GM23338 (cell line): Measurements from ENCODE around the gene SCFD2. TPM values are rescaled to one million over a fixed set of nuclear protein-coding genes. Genes with fewer than 3 reads are reported as not detected.

ENCODE experiments used
- ATAC-seq: fragments of 200-7000 bp; cut with Tn5 transposase; 3 replicates; pipeline ENCODE4 v1.9.1; 2020
- DNase-seq: peaks from one replicate; pipeline ENCODE4 v3.0.0-alpha.2; 2015; ENCODE audit warnings: low spot score
- H2AFZ ChIP-seq: fragments of 200-600 bp; sonication (generic); 2 replicates; pipeline ENCODE4 v1.8.0; 2016; ENCODE audit warnings: antibody characterized with exemption, mild to moderate bottlenecking, moderate library complexity
- H3F3A ChIP-seq: fragments of 200-600 bp; sonication (generic); replicated peaks from 2 replicates; pipeline ENCODE4 v1.8.0; 2017; ENCODE audit warnings: antibody characterized with exemption, mixed run types, low read depth
- H3K27ac ChIP-seq: fragments of 200-600 bp; sonication (generic); 2 replicates; pipeline ENCODE4 v1.6.1; 2016; ENCODE audit warnings: low read depth
- H3K27me3 ChIP-seq: fragments of 200-600 bp; sonication (generic); 2 replicates; pipeline ENCODE4 v1.8.0; 2016; ENCODE audit warnings: mild to moderate bottlenecking, mixed run types, moderate library complexity; ENCODE audit not compliant: insufficient read depth
- H3K36me3 ChIP-seq: fragments of 200-600 bp; sonication (generic); 2 replicates; pipeline ENCODE4 v1.8.0; 2016; ENCODE audit warnings: mild to moderate bottlenecking; ENCODE audit not compliant: insufficient read depth
- H3K4me1 ChIP-seq: fragments of 200-600 bp; sonication (generic); 2 replicates; pipeline ENCODE4 v1.8.0; 2016; ENCODE audit warnings: mild to moderate bottlenecking, moderate library complexity; ENCODE audit not compliant: insufficient read depth
- H3K4me2 ChIP-seq: fragments of 200-600 bp; sonication (generic); 2 replicates; pipeline ENCODE4 v1.7.1; 2017; ENCODE audit warnings: mixed run types
- H3K4me3 ChIP-seq: fragments of 200-600 bp; sonication (generic); 2 replicates; pipeline ENCODE4 v1.6.1; 2016; ENCODE audit warnings: mixed run types
- H3K79me2 ChIP-seq: fragments of 200-600 bp; sonication (generic); replicated peaks from 2 replicates; pipeline ENCODE4 v1.8.0; 2017; ENCODE audit warnings: mild to moderate bottlenecking; ENCODE audit not compliant: insufficient read depth
- H3K9me2 ChIP-seq: fragments of 200-600 bp; sonication (generic); 2 replicates; pipeline ENCODE4 v1.8.0; 2017; ENCODE audit not compliant: insufficient read depth
- H4K20me1 ChIP-seq: fragments of 200-600 bp; sonication (generic); replicated peaks from 2 replicates; pipeline ENCODE4 v1.8.0; 2017; ENCODE audit warnings: mild to moderate bottlenecking; ENCODE audit not compliant: insufficient read depth
- H3K27ac Mint-ChIP-seq: 2 replicates; pipeline ENCODE4 v1.8.0; 2020; ENCODE audit warnings: inconsistent platforms, mild to moderate bottlenecking, moderate library complexity, mixed read lengths
- H3K27me3 Mint-ChIP-seq: 3 replicates; pipeline ENCODE4 v1.8.0; 2022; ENCODE audit warnings: low read depth, mild to moderate bottlenecking, moderate library complexity, mixed read lengths, inconsistent platforms; ENCODE audit not compliant: insufficient read depth, poor library complexity
- H3K36me3 Mint-ChIP-seq: 3 replicates; pipeline ENCODE4 v1.8.0; 2021; ENCODE audit warnings: low read depth, mild to moderate bottlenecking, inconsistent platforms, moderate library complexity, mixed read lengths
- H3K4me1 Mint-ChIP-seq: 3 replicates; pipeline ENCODE4 v1.8.0; 2020; ENCODE audit warnings: mild to moderate bottlenecking, inconsistent platforms, mixed read lengths
- H3K4me3 Mint-ChIP-seq: 3 replicates; pipeline ENCODE4 v1.8.0; 2021; ENCODE audit warnings: moderate library complexity, mild to moderate bottlenecking, inconsistent platforms, mixed read lengths
- H3K9me3 Mint-ChIP-seq: 3 replicates; pipeline ENCODE4 v1.8.0; 2020; ENCODE audit warnings: moderate library complexity, mild to moderate bottlenecking, inconsistent platforms, mixed read lengths
- CREB1 ChIP-seq: fragments of 250-450 bp; sonication (Bioruptor Pico); IDR thresholded peaks from 2 replicates; pipeline ENCODE4 v1.5.0; 2020; ENCODE audit warnings: low read depth, mild to moderate bottlenecking, moderate library complexity
- CTCF ChIP-seq, 2 experiments: fragments of 200-600 bp in 1 of 2; sonication (generic) in 1 of 2; conservative IDR thresholded peaks; 2 replicates each; pipeline versions ENCODE4 v1.5.1 to v1.6.1; 2016 to 2017; ENCODE audit warnings: antibody characterized with exemption in 2 of 2, low read depth in 2 of 2, mild to moderate bottlenecking in 2 of 2, moderate library complexity in 1 of 2
- ETS1 ChIP-seq: IDR thresholded peaks from 2 replicates; pipeline ENCODE4 v1.6.1; 2016; ENCODE audit warnings: antibody characterized with exemption
- EZH2 ChIP-seq: fragments of 200-600 bp; sonication (generic); IDR thresholded peaks from one replicate; pipeline ENCODE4 v1.8.0; 2017; ENCODE audit warnings: antibody characterized with exemption, mild to moderate bottlenecking, low read depth; ENCODE audit not compliant: unreplicated experiment
- EZH2phosphoT487 ChIP-seq: fragments of 200-600 bp; sonication (generic); IDR thresholded peaks from one replicate; pipeline ENCODE4 v1.8.1; 2018; ENCODE audit warnings: antibody characterized with exemption; ENCODE audit not compliant: unreplicated experiment
- JUNB ChIP-seq: IDR thresholded peaks from one replicate; pipeline ENCODE4 v1.6.1; 2016; ENCODE audit warnings: antibody characterized with exemption; ENCODE audit not compliant: unreplicated experiment
- NANOG ChIP-seq: IDR thresholded peaks from 2 replicates; pipeline ENCODE4 v1.6.1; 2016; ENCODE audit warnings: antibody characterized with exemption, borderline replicate concordance
- STAT1 ChIP-seq: IDR thresholded peaks from one replicate; pipeline ENCODE4 v1.6.1; 2016; ENCODE audit warnings: antibody characterized with exemption; ENCODE audit not compliant: unreplicated experiment
- ZNF114 ChIP-seq: fragments of 250-450 bp; sonication (Bioruptor Pico); IDR thresholded peaks from 2 replicates; pipeline ENCODE4 v1.5.0; 2020; ENCODE audit warnings: mild to moderate bottlenecking, moderate library complexity
- ZNF331 ChIP-seq: fragments of 250-450 bp; sonication (Bioruptor Pico); IDR thresholded peaks from 2 replicates; pipeline ENCODE4 v1.5.0; 2020; ENCODE audit warnings: low read depth, mild to moderate bottlenecking, moderate library complexity
- polyA plus RNA-seq: library from polyadenylated mRNA; unstranded; fragments of >200 nt; fragmentation: Nextera tagmentation; extraction: Ambion mirVana; gene quantifications from 2 replicates; pipeline ENCODE4 v1.2.1, GENCODE V29; 2016
- total RNA-seq: library from RNA; depleted of rRNA; stranded (reverse); fragments of >200 nt; shearing (Covaris generic); gene quantifications from 2 replicates; pipeline ENCODE4 v1.2.3, GENCODE V29; 2014
- TF ChIP-seq, protein P1 (sequence below): fragments of 250-450 bp; sonication (Bioruptor Pico); IDR thresholded peaks from 2 replicates; pipeline ENCODE4 v1.5.0; 2020; ENCODE audit warnings: mild to moderate bottlenecking, moderate library complexity
- TF ChIP-seq, protein P2 (sequence below): IDR thresholded peaks from one replicate; pipeline ENCODE4 v1.6.1; 2018; ENCODE audit warnings: antibody characterized with exemption; ENCODE audit not compliant: unreplicated experiment

SCFD2 gene
- total and polyA plus RNA-seq, 2 experiments from 2014 or later = 5.7 to 17.5 TPM

DNA sequence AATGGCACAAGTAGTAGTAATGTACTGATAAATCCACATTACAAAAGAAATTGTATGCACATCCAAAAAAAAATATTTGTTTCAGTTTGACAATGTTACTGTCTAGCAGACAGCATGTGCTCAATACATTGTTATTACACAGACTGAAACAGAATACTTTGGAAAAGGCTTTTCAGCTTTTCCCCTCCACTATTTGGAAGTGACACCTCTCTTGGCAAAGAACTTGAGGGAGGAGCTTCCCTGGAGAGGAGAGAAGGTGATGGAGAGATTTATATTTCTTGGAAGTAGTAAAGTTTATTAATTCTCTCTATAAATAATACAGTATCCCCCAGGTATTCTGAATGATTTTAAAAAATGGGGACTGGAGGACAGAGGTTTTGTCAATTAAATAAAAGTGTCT is 131.8 kb downstream of the SCFD2 start (continued):
- TF ChIP-seq EZH2 (no peak), STAT1 (no peak), JUNB (no peak), EZH2phosphoT487 (no peak)

GRCh38 chr4:53233114-53233795 is 132.6 kb downstream of the SCFD2 start:
- DNase-seq (no peak), ATAC-seq (no peak)
- H3F3A ChIP-seq = no peaks in the 10 kb centered on the region
- no peak overlapping the region for H3K4me3 ChIP-seq
- Mint-ChIP-seq H3K36me3 (no peaks in the 10 kb centered on the region), H3K4me3 (no peak overlapping the region), H3K4me1 (no peaks in the 10 kb centered on the region), H3K9me3 (peaks cover 3% of the 10 kb centered on the region; the same call in 1 of the 3 replicates), H3K27ac (no peak overlapping the region), H3K27me3 (no peaks in the 10 kb centered on the region)
- H3K4me2 ChIP-seq = no peak overlapping the region
- H3K79me2 ChIP-seq = no peaks in the 10 kb centered on the region
- H3K9me2 ChIP-seq = no peaks in the 10 kb centered on the region
- no peaks in the 10 kb centered on the region for H3K4me1 ChIP-seq
- no peaks in the 10 kb centered on the region for H3K36me3 ChIP-seq
- no peak overlapping the region for H2AFZ ChIP-seq
- H3K27ac ChIP-seq = no peak overlapping the region
- H4K20me1 ChIP-seq = no peaks in the 10 kb centered on the region
- H3K27me3 ChIP-seq = no peaks in the 10 kb centered on the region
- TF ChIP-seq, protein P1, sequence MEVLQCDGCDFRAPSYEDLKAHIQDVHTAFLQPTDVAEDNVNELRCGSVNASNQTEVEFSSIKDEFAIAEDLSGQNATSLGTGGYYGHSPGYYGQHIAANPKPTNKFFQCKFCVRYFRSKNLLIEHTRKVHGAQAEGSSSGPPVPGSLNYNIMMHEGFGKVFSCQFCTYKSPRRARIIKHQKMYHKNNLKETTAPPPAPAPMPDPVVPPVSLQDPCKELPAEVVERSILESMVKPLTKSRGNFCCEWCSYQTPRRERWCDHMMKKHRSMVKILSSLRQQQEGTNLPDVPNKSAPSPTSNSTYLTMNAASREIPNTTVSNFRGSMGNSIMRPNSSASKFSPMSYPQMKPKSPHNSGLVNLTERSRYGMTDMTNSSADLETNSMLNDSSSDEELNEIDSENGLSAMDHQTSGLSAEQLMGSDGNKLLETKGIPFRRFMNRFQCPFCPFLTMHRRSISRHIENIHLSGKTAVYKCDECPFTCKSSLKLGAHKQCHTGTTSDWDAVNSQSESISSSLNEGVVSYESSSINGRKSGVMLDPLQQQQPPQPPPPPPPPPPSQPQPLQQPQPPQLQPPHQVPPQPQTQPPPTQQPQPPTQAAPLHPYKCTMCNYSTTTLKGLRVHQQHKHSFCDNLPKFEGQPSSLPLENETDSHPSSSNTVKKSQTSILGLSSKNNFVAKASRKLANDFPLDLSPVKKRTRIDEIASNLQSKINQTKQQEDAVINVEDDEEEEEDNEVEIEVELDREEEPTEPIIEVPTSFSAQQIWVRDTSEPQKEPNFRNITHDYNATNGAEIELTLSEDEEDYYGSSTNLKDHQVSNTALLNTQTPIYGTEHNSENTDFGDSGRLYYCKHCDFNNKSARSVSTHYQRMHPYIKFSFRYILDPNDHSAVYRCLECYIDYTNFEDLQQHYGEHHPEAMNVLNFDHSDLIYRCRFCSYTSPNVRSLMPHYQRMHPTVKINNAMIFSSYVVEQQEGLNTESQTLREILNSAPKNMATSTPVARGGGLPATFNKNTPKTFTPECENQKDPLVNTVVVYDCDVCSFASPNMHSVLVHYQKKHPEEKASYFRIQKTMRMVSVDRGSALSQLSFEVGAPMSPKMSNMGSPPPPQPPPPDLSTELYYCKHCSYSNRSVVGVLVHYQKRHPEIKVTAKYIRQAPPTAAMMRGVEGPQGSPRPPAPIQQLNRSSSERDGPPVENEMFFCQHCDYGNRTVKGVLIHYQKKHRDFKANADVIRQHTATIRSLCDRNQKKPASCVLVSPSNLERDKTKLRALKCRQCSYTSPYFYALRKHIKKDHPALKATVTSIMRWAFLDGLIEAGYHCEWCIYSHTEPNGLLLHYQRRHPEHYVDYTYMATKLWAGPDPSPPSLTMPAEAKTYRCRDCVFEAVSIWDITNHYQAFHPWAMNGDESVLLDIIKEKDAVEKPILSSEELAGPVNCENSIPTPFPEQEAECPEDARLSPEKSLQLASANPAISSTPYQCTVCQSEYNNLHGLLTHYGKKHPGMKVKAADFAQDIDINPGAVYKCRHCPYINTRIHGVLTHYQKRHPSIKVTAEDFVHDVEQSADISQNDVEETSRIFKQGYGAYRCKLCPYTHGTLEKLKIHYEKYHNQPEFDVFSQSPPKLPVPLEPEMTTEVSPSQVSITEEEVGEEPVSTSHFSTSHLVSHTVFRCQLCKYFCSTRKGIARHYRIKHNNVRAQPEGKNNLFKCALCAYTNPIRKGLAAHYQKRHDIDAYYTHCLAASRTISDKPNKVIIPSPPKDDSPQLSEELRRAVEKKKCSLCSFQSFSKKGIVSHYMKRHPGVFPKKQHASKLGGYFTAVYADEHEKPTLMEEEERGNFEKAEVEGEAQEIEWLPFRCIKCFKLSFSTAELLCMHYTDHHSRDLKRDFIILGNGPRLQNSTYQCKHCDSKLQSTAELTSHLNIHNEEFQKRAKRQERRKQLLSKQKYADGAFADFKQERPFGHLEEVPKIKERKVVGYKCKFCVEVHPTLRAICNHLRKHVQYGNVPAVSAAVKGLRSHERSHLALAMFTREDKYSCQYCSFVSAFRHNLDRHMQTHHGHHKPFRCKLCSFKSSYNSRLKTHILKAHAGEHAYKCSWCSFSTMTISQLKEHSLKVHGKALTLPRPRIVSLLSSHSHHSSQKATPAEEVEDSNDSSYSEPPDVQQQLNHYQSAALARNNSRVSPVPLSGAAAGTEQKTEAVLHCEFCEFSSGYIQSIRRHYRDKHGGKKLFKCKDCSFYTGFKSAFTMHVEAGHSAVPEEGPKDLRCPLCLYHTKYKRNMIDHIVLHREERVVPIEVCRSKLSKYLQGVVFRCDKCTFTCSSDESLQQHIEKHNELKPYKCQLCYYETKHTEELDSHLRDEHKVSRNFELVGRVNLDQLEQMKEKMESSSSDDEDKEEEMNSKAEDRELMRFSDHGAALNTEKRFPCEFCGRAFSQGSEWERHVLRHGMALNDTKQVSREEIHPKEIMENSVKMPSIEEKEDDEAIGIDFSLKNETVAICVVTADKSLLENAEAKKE (CRISPR knock-in tag) = no peak
- TF ChIP-seq EZH2phosphoT487 (no peak), JUNB (no peak), ZNF114 (CRISPR knock-in tag) (no peak), ZNF331 (CRISPR knock-in tag) (no peak), CREB1 (CRISPR knock-in tag) (no peak), NANOG (no peak), ETS1 (no peak), STAT1 (no peak), CTCF (conservative IDR thresholded peaks at IDR 0.05; ENCODE audit: low read depth in 2 of 2) (no peak)
- TF ChIP-seq, protein P2, sequence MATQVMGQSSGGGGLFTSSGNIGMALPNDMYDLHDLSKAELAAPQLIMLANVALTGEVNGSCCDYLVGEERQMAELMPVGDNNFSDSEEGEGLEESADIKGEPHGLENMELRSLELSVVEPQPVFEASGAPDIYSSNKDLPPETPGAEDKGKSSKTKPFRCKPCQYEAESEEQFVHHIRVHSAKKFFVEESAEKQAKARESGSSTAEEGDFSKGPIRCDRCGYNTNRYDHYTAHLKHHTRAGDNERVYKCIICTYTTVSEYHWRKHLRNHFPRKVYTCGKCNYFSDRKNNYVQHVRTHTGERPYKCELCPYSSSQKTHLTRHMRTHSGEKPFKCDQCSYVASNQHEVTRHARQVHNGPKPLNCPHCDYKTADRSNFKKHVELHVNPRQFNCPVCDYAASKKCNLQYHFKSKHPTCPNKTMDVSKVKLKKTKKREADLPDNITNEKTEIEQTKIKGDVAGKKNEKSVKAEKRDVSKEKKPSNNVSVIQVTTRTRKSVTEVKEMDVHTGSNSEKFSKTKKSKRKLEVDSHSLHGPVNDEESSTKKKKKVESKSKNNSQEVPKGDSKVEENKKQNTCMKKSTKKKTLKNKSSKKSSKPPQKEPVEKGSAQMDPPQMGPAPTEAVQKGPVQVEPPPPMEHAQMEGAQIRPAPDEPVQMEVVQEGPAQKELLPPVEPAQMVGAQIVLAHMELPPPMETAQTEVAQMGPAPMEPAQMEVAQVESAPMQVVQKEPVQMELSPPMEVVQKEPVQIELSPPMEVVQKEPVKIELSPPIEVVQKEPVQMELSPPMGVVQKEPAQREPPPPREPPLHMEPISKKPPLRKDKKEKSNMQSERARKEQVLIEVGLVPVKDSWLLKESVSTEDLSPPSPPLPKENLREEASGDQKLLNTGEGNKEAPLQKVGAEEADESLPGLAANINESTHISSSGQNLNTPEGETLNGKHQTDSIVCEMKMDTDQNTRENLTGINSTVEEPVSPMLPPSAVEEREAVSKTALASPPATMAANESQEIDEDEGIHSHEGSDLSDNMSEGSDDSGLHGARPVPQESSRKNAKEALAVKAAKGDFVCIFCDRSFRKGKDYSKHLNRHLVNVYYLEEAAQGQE = no peak
